Liver (tissue), 9 donors: ENCODE data around the gene RPS6KA4. TPM values are rescaled to one million over a fixed set of nuclear protein-coding genes. Genes with fewer than 3 reads are reported as not detected.

ENCODE experiments used
- DNase-seq: peaks from one replicate; pipeline ENCODE4 v3.0.0-alpha.2; 2017; ENCODE audit warnings: low spot score
- H3K27ac ChIP-seq, 2 donors: one replicate each; pipeline ENCODE4 v1.7.0; 2013; ENCODE audit warnings: inconsistent platforms in 2 of 2, low read length in 2 of 2, control low read depth in 1 of 2, low read depth in 1 of 2, mild to moderate bottlenecking in 1 of 2
- H3K27me3 ChIP-seq, 4 donors: one replicate each; pipeline versions ENCODE4 v1.6.1 to v1.7.0; 2013; ENCODE audit warnings: low read length in 3 of 4, inconsistent platforms in 1 of 4, mild to moderate bottlenecking in 1 of 4, moderate library complexity in 1 of 4; ENCODE audit not compliant: control insufficient read depth in 4 of 4, insufficient read depth in 4 of 4
- H3K36me3 ChIP-seq, 4 donors: one replicate each; pipeline versions ENCODE4 v1.6.1 to v1.7.0; 2013; ENCODE audit warnings: low read length in 3 of 4, mild to moderate bottlenecking in 3 of 4, low read depth in 1 of 4, moderate library complexity in 1 of 4; ENCODE audit not compliant: control insufficient read depth in 4 of 4, insufficient read depth in 3 of 4
- H3K4me1 ChIP-seq, 4 donors: one replicate each; pipeline versions ENCODE4 v1.6.1 to v1.7.0; 2013; ENCODE audit warnings: low read length in 3 of 4, mild to moderate bottlenecking in 3 of 4, moderate library complexity in 1 of 4; ENCODE audit not compliant: control insufficient read depth in 4 of 4, insufficient read depth in 4 of 4
- H3K4me3 ChIP-seq, 3 donors: one replicate each; pipeline versions ENCODE4 v1.6.1 to v1.7.0; 2013; ENCODE audit warnings: low read length in 3 of 3, control low read depth in 1 of 3, low read depth in 1 of 3, mild to moderate bottlenecking in 1 of 3
- H3K9ac ChIP-seq, 2 donors: one replicate each; pipeline ENCODE4 v1.7.0; 2013; ENCODE audit warnings: low read length in 2 of 2, mild to moderate bottlenecking in 2 of 2, moderate library complexity in 2 of 2, control low read depth in 1 of 2, low read depth in 1 of 2
- H3K9me3 ChIP-seq, 4 donors: one replicate each; pipeline versions ENCODE4 v1.6.1 to v1.7.0; 2013; ENCODE audit warnings: low read length in 3 of 4; ENCODE audit not compliant: control insufficient read depth in 4 of 4
- FOXA1 ChIP-seq: IDR thresholded peaks from 2 replicates; pipeline ENCODE4 v1.6.1; 2016; ENCODE audit warnings: antibody characterized with exemption
- FOXA2 ChIP-seq: IDR thresholded peaks from 2 replicates; pipeline ENCODE4 v1.6.1; 2016; ENCODE audit warnings: antibody characterized with exemption
- HNF4A ChIP-seq, 2 donors: conservative IDR thresholded peaks; 2 replicates each; pipeline ENCODE4 v1.6.1; 2016; ENCODE audit warnings: antibody characterized with exemption in 2 of 2, mild to moderate bottlenecking in 2 of 2
- HNF4G ChIP-seq: IDR thresholded peaks from 2 replicates; pipeline ENCODE4 v1.6.1; 2016; ENCODE audit warnings: antibody characterized with exemption
- NR2F2 ChIP-seq: IDR thresholded peaks from 2 replicates; pipeline ENCODE4 v1.6.1; 2016; ENCODE audit warnings: antibody characterized with exemption
- RAD21 ChIP-seq, 2 donors: IDR thresholded peaks; 2 replicates each; pipeline ENCODE4 v1.6.1; 2016; ENCODE audit warnings: antibody characterized with exemption in 2 of 2, mild to moderate bottlenecking in 2 of 2
- WGBS: extraction: QIAGEN DNeasy Blood & Tissue Kit; methylation state at CpG from one replicate; pipeline ENCODE4 v1.1.7; 2013; 5-methylcytosine and 5-hydroxymethylcytosine counted together
- polyA plus RNA-seq, 2 donors: library from polyadenylated mRNA; stranded (reverse) in 1 of 2; unstranded in 1 of 2; fragments of 200-250 nt in 1 of 2; fragments of >200 nt in 1 of 2; fragmentation: Nextera tagmentation in 1 of 2; extraction: Ambion mirVana in 1 of 2; gene quantifications; one replicate each; pipeline versions ENCODE4 v1.2.1 to v1.2.3, GENCODE V29; 2013 to 2015
- total RNA-seq, 2 donors: library from RNA; depleted of rRNA; stranded (reverse); fragments of >200 nt; gene quantifications; one replicate each; pipeline ENCODE4 v1.2.3, GENCODE V29; 2014
- TF ChIP-seq, protein P1 (sequence below): fragments of 150-350 bp; IDR thresholded peaks from 2 replicates; pipeline ENCODE4 v1.5.1; 2017; ENCODE audit warnings: improper control_type of control experiment, low read depth, low read length; ENCODE audit not compliant: missing input control
- TF ChIP-seq, protein P2 (sequence below): IDR thresholded peaks from 2 replicates; pipeline ENCODE4 v1.6.1; 2016; ENCODE audit warnings: antibody characterized with exemption, mild to moderate bottlenecking
- TF ChIP-seq, protein P3 (sequence below): IDR thresholded peaks from 2 replicates; pipeline ENCODE4 v1.6.1; 2016; ENCODE audit warnings: antibody characterized with exemption
- TF ChIP-seq, protein P4 (sequence below): IDR thresholded peaks from 2 replicates; pipeline ENCODE4 v1.6.1; 2016; ENCODE audit warnings: antibody characterized with exemption
- donor health status: healthy.
- donor health status: healthy.
- donor health status: healthy.
- donor health status: healthy.
- donor health status: healthy.

The RPS6KA4 gene
- total and polyA plus RNA-seq, 4 donors: 2.0 to 13.5 (median 10.0) TPM

DNA sequence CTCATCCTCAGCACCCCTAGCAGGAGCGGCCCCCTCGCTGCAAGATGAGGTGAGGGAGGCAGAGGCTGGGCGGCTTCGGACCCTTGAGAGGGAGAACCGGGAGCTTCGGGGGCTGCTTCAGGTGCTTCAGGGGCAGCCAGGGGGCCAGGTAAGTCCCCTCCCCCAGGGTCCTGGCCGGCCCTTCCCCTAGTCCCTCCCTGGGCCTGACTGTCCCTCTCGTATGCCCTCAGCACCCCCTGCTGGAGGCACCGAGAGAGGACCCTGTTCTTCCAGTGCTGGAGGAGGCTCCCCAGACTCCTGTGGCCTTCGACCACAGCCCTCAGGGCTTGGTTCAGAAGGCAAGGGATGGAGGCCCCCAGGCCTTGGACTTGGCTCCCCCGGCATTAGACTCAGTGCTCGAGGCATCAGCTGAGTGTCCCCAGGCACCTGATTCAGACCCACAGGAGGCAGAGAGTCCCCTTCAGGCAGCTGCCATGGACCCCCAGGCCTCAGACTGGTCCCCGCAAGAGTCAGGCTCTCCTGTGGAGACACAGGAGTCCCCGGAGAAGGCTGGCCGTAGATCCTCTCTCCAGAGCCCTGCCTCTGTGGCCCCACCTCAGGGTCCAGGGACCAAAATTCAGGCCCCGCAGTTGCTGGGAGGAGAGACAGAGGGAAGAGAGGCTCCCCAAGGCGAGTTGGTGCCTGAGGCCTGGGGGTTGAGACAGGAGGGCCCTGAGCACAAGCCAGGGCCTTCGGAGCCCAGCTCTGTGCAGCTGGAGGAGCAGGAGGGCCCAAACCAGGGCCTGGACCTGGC lies 15.0 kb upstream of the RPS6KA4 start:
- Histone ChIP-seq H3K4me3 (no peak overlapping the region), H3K9me3 (no peaks in the 10 kb centered on the region), H3K36me3 (no peaks in the 10 kb centered on the region), H3K27ac (no peak overlapping the region), H3K27me3 (no peaks in the 10 kb centered on the region), H3K9ac (no peak overlapping the region), H3K4me1 (peaks cover 0 to 12% (median 7%) of the 10 kb centered on the region in 4 donors)
- DNase-seq: no peak
- WGBS: 87% methylated on average over 18 of the region's 18 CpGs
- TF ChIP-seq, protein P1, sequence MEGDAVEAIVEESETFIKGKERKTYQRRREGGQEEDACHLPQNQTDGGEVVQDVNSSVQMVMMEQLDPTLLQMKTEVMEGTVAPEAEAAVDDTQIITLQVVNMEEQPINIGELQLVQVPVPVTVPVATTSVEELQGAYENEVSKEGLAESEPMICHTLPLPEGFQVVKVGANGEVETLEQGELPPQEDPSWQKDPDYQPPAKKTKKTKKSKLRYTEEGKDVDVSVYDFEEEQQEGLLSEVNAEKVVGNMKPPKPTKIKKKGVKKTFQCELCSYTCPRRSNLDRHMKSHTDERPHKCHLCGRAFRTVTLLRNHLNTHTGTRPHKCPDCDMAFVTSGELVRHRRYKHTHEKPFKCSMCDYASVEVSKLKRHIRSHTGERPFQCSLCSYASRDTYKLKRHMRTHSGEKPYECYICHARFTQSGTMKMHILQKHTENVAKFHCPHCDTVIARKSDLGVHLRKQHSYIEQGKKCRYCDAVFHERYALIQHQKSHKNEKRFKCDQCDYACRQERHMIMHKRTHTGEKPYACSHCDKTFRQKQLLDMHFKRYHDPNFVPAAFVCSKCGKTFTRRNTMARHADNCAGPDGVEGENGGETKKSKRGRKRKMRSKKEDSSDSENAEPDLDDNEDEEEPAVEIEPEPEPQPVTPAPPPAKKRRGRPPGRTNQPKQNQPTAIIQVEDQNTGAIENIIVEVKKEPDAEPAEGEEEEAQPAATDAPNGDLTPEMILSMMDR: peak; percentile 9
- no peak for TF ChIP-seq NR2F2
- TF ChIP-seq, protein P2, sequence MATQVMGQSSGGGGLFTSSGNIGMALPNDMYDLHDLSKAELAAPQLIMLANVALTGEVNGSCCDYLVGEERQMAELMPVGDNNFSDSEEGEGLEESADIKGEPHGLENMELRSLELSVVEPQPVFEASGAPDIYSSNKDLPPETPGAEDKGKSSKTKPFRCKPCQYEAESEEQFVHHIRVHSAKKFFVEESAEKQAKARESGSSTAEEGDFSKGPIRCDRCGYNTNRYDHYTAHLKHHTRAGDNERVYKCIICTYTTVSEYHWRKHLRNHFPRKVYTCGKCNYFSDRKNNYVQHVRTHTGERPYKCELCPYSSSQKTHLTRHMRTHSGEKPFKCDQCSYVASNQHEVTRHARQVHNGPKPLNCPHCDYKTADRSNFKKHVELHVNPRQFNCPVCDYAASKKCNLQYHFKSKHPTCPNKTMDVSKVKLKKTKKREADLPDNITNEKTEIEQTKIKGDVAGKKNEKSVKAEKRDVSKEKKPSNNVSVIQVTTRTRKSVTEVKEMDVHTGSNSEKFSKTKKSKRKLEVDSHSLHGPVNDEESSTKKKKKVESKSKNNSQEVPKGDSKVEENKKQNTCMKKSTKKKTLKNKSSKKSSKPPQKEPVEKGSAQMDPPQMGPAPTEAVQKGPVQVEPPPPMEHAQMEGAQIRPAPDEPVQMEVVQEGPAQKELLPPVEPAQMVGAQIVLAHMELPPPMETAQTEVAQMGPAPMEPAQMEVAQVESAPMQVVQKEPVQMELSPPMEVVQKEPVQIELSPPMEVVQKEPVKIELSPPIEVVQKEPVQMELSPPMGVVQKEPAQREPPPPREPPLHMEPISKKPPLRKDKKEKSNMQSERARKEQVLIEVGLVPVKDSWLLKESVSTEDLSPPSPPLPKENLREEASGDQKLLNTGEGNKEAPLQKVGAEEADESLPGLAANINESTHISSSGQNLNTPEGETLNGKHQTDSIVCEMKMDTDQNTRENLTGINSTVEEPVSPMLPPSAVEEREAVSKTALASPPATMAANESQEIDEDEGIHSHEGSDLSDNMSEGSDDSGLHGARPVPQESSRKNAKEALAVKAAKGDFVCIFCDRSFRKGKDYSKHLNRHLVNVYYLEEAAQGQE: no peak
- TF ChIP-seq, protein P3, sequence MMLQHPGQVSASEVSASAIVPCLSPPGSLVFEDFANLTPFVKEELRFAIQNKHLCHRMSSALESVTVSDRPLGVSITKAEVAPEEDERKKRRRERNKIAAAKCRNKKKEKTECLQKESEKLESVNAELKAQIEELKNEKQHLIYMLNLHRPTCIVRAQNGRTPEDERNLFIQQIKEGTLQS: no peak
- peak in 1 of 2 donors; percentile 68 for TF ChIP-seq RAD21 (IDR thresholded peaks at IDR 0.05)

DNA sequence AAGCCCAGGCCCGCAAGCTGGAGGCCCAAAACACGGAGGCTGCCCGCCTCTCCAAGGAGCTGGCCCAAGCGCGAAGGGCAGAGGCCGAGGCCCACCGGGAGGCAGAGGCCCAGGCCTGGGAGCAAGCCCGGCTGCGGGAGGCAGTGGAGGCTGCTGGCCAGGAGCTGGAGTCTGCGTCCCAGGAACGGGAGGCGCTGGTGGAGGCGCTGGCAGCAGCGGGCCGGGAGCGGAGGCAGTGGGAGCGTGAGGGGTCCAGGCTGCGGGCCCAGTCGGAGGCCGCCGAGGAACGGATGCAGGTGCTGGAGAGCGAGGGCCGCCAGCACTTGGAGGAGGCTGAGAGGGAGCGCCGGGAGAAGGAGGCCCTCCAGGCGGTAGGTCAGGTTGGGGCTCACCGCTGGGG lies 14.2 kb upstream of the RPS6KA4 start:
- H3K27me3 ChIP-seq: no peaks in the 10 kb centered on the region
- 98% methylated on average over 28 of the region's 28 CpGs for WGBS
- H3K9me3 ChIP-seq: no peaks in the 10 kb centered on the region
- no peak overlapping the region for H3K4me3 ChIP-seq
- TF ChIP-seq NR2F2: no peak
- no peak for TF ChIP-seq HNF4A (conservative IDR thresholded peaks at IDR 0.05)
- TF ChIP-seq, protein P4, sequence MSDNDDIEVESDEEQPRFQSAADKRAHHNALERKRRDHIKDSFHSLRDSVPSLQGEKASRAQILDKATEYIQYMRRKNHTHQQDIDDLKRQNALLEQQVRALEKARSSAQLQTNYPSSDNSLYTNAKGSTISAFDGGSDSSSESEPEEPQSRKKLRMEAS: no peak
- TF ChIP-seq, protein P2: no peak
- TF ChIP-seq FOXA2: no peak
- no peak for TF ChIP-seq HNF4G
- no peak for TF ChIP-seq FOXA1
- no peak overlapping the region for H3K27ac ChIP-seq
- no peaks in the 10 kb centered on the region for H3K36me3 ChIP-seq
- H3K4me1 ChIP-seq: peaks cover 0 to 12% (median 7%) of the 10 kb centered on the region in 4 donors
- H3K9ac ChIP-seq: no peak overlapping the region
- DNase-seq: no peak
